Measurements from ENCODE around the gene ARHGAP32.

- TF ChIP-seq CTCF (IDR thresholded peaks at IDR 0.05): no peak
- no peak for TF ChIP-seq POLR2A (IDR thresholded peaks at IDR 0.05)
- TF ChIP-seq EP300 (IDR thresholded peaks at IDR 0.05): no peak
Measured at GRCh38 chr11:128934926-128935325, 257.2 kb downstream of the ARHGAP32 start.
